Gastroesophageal sphincter (tissue), 3 donors: ENCODE results near the gene PALB2.

Experiments used
- EP300 ChIP-seq: sonication (generic); formaldehyde crosslinking; IDR thresholded peaks from one replicate; pipeline ENCODE4 v1.6.1; 2017; ENCODE audit warnings: antibody characterized with exemption, mild to moderate bottlenecking
- POLR2A ChIP-seq, 2 donors: fragments of 450-650 bp; IDR thresholded peaks; one replicate each; pipeline ENCODE4 v1.6.1; 2017; ENCODE audit warnings: antibody characterized with exemption in 2 of 2, mild to moderate bottlenecking in 2 of 2, moderate library complexity in 1 of 2
- TF ChIP-seq, protein P1 (sequence below), 4 experiments: fragments of 200-600 bp in 2 of 4; fragments of 450-650 bp in 2 of 4; sonication (generic) in 1 of 4; IDR thresholded peaks; one replicate each; pipeline ENCODE4 v1.5.1; 2017 to 2019; ENCODE audit warnings: antibody characterized with exemption in 4 of 4, mild to moderate bottlenecking in 2 of 4, moderate library complexity in 2 of 4

DNA sequence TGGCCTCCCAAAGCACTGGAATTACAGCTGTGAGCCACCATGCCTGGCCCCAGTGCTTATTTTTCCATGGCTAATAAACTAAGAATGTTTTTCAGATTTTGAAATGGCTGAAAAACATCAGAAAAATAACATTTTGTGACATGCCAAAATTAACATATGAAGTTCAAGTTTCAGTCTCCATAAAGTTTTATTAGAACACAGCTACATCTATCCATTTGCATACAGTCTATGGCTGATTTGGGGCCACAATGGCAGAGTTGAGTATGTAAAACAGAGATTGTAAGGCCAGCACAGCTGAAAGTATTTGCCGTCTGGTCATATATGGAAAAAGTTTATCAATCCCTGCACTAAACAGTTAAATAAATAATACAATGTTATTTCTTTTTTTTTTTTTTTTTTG is 31.2 kb downstream of the PALB2 start:
- TF ChIP-seq POLR2A (IDR thresholded peaks at IDR 0.05) (no peak), EP300 (no peak)
- TF ChIP-seq, protein P1, sequence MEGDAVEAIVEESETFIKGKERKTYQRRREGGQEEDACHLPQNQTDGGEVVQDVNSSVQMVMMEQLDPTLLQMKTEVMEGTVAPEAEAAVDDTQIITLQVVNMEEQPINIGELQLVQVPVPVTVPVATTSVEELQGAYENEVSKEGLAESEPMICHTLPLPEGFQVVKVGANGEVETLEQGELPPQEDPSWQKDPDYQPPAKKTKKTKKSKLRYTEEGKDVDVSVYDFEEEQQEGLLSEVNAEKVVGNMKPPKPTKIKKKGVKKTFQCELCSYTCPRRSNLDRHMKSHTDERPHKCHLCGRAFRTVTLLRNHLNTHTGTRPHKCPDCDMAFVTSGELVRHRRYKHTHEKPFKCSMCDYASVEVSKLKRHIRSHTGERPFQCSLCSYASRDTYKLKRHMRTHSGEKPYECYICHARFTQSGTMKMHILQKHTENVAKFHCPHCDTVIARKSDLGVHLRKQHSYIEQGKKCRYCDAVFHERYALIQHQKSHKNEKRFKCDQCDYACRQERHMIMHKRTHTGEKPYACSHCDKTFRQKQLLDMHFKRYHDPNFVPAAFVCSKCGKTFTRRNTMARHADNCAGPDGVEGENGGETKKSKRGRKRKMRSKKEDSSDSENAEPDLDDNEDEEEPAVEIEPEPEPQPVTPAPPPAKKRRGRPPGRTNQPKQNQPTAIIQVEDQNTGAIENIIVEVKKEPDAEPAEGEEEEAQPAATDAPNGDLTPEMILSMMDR (IDR thresholded peaks at IDR 0.05), result no peak
